ENCODE data around the gene LRRTM4.

DNA sequence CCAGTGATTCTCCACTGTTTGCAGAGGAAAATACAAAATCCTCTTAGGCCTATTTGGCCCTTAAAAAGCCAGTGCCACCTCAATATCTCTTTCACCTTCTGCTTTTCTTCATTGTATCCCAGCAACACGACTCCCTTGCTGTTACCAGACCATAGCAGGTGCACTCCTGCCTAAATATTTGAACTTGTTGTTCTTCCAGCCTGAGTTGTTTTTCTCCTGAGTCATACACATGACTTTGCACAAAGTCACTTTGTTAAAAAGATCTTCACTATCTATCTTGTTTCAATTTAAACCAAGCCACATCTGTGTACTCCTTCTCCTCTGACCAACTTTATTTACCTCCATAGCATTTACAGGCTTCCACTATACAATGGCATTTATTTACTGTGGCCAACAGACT, 103.6 kb downstream of the LRRTM4 start:
- TF ChIP-seq, protein P1, sequence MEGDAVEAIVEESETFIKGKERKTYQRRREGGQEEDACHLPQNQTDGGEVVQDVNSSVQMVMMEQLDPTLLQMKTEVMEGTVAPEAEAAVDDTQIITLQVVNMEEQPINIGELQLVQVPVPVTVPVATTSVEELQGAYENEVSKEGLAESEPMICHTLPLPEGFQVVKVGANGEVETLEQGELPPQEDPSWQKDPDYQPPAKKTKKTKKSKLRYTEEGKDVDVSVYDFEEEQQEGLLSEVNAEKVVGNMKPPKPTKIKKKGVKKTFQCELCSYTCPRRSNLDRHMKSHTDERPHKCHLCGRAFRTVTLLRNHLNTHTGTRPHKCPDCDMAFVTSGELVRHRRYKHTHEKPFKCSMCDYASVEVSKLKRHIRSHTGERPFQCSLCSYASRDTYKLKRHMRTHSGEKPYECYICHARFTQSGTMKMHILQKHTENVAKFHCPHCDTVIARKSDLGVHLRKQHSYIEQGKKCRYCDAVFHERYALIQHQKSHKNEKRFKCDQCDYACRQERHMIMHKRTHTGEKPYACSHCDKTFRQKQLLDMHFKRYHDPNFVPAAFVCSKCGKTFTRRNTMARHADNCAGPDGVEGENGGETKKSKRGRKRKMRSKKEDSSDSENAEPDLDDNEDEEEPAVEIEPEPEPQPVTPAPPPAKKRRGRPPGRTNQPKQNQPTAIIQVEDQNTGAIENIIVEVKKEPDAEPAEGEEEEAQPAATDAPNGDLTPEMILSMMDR (IDR thresholded peaks at IDR 0.05) = no peak
- TF ChIP-seq POLR2A (IDR thresholded peaks at IDR 0.05) = no peak

All from transverse colon (tissue), 3 donors.